NOMO-1 (cell line): ENCODE measurements around the gene NUAK1.
"Not testable (repeated sequence)": the region's sequence is repeated elsewhere in the genome, so short reads cannot be mapped to it uniquely, and the experiment has no call there.

Source experiments
- DNase-seq, 2 experiments: peaks; one replicate each; lab custom pipeline; 2025; ENCODE audit not compliant: unreplicated experiment in 2 of 2; lab: John Stamatoyannopoulos, UW

NUAK1 gene

GRCh38 chr12:106149096-106149784, 10.5 kb upstream of the NUAK1 start:
- DNase-seq: peak; percentile 72 to 92

- DNase-seq: no peak
Measured at GRCh38 chr12:106147956-106148355, 9.2 kb upstream of the NUAK1 start.

GRCh38 chr12:106146987-106147386, 8.2 kb upstream of the NUAK1 start:
- DNase-seq: no peak

GRCh38 chr12:106145539-106146447, 7.0 kb upstream of the NUAK1 start:
- no peak for DNase-seq

- DNase-seq: peak in 1 of 2 experiments; percentile 21
Measured at GRCh38 chr12:106144847-106145246, 6.1 kb upstream of the NUAK1 start.

- no peak for DNase-seq
Measured at GRCh38 chr12:106142591-106143261, 4.0 kb upstream of the NUAK1 start.

GRCh38 chr12:106141920-106142319, 3.2 kb upstream of the NUAK1 start:
- not testable (repeated sequence) for DNase-seq

GRCh38 chr12:106141452-106141851, 2.7 kb upstream of the NUAK1 start:
- DNase-seq: no peak

- DNase-seq: no peak
Measured at GRCh38 chr12:106141003-106141402, 2.2 kb upstream of the NUAK1 start.

GRCh38 chr12:106140223-106140986, 1.7 kb upstream of the NUAK1 start:
- no peak for DNase-seq

GRCh38 chr12:106139422-106140171, 843 bp upstream of the NUAK1 start:
- DNase-seq: peak; percentile 39 to 41

- no peak for DNase-seq
Measured at GRCh38 chr12:106138357-106138632, 459 bp downstream of the NUAK1 start.

GRCh38 chr12:106137530-106138356, 1.0 kb downstream of the NUAK1 start:
- no peak for DNase-seq

GRCh38 chr12:106136263-106136662, 2.5 kb downstream of the NUAK1 start:
- peak; percentile 69 to 70 for DNase-seq

- no peak for DNase-seq
Measured at GRCh38 chr12:106135781-106136180, 3.0 kb downstream of the NUAK1 start.

GRCh38 chr12:106135075-106135474, 3.7 kb downstream of the NUAK1 start:
- no peak for DNase-seq

GRCh38 chr12:106134294-106134949, 4.3 kb downstream of the NUAK1 start:
- DNase-seq: no peak

GRCh38 chr12:106133136-106134087, 5.3 kb downstream of the NUAK1 start:
- no peak for DNase-seq
